Type B pancreatic cell (in vitro differentiated cells): Measurements from ENCODE around the gene GLRB. TPM values are rescaled to one million over a fixed set of nuclear protein-coding genes. Genes with fewer than 3 reads are reported as not detected.
A peak's percentile ranks its signal among the peaks of the same experiment; 100 is the strongest.

Source experiments
- DNase-seq: peaks from one replicate; pipeline ENCODE4 v3.0.0; 2021; ENCODE audit warnings: mixed read lengths; ENCODE audit not compliant: unreplicated experiment; ENCODE audit errors: extremely low spot score
- H3K27ac Mint-ChIP-seq: 2 replicates; pipeline ENCODE4 v1.8.0; 2021; ENCODE audit warnings: mild to moderate bottlenecking, mixed read lengths
- H3K27me3 Mint-ChIP-seq: 2 replicates; pipeline ENCODE4 v1.8.0; 2021; ENCODE audit warnings: mixed read lengths
- H3K36me3 Mint-ChIP-seq: 2 replicates; pipeline ENCODE4 v1.8.0; 2021; ENCODE audit warnings: mixed read lengths
- H3K4me1 Mint-ChIP-seq: one replicate; pipeline ENCODE4 v1.8.0; 2021; ENCODE audit warnings: mixed read lengths; ENCODE audit not compliant: unreplicated experiment
- H3K4me3 Mint-ChIP-seq: 2 replicates; pipeline ENCODE4 v1.8.0; 2021; ENCODE audit warnings: mild to moderate bottlenecking, mixed read lengths
- H3K9me3 Mint-ChIP-seq: 2 replicates; pipeline ENCODE4 v1.8.0; 2021; ENCODE audit warnings: mixed read lengths
- CTCF ChIP-seq: fragments of 200-600 bp; sonication (generic); conservative IDR thresholded peaks from 2 replicates; pipeline ENCODE4 v1.5.0; 2021; ENCODE audit warnings: antibody characterized with exemption, mild to moderate bottlenecking
- total RNA-seq: library from RNA; stranded (reverse); gene quantifications from 2 replicates; pipeline ENCODE4 v1.2.1, GENCODE V29; 2021; ENCODE audit warnings: low replicate concordance

The GLRB gene
- total RNA-seq, 1 donor from 2014 or later, result 5.2 TPM

- Mint-ChIP-seq H3K4me3 (no peak overlapping the region), H3K9me3 (no peaks in the 10 kb centered on the region), H3K4me1 (no peaks in the 10 kb centered on the region), H3K27ac (no peak overlapping the region), H3K27me3 (no peaks in the 10 kb centered on the region), H3K36me3 (no peaks in the 10 kb centered on the region)
- no peak for DNase-seq
- TF ChIP-seq CTCF, result no peak
Measured at GRCh38 chr4:157195374-157195773, 119.4 kb downstream of the GLRB start.

GRCh38 chr4:157196046-157196445 lies 120.1 kb downstream of the GLRB start:
- DNase-seq, result no peak
- no peak for TF ChIP-seq CTCF
- Mint-ChIP-seq H3K27me3 (no peaks in the 10 kb centered on the region), H3K4me3 (no peak overlapping the region), H3K4me1 (no peaks in the 10 kb centered on the region), H3K27ac (no peak overlapping the region), H3K36me3 (no peaks in the 10 kb centered on the region), H3K9me3 (no peaks in the 10 kb centered on the region)

- Mint-ChIP-seq H3K36me3 (no peaks in the 10 kb centered on the region), H3K4me3 (no peak overlapping the region), H3K27ac (no peak overlapping the region), H3K9me3 (no peaks in the 10 kb centered on the region), H3K27me3 (no peaks in the 10 kb centered on the region), H3K4me1 (no peaks in the 10 kb centered on the region)
- TF ChIP-seq CTCF, result peak; percentile 67
- no peak for DNase-seq
Measured at GRCh38 chr4:157204634-157205244, 128.8 kb downstream of the GLRB start.

GRCh38 chr4:157217708-157218107 lies 141.8 kb downstream of the GLRB start:
- no peaks in the 10 kb centered on the region for H3K9me3 Mint-ChIP-seq
- no peak overlapping the region for H3K4me3 Mint-ChIP-seq
- peaks cover 56% of the 10 kb centered on the region for H3K27me3 Mint-ChIP-seq
- peaks cover 9% of the 10 kb centered on the region for H3K4me1 Mint-ChIP-seq
- peak; percentile 83 for TF ChIP-seq CTCF
- no peaks in the 10 kb centered on the region for H3K36me3 Mint-ChIP-seq
- no peak for DNase-seq
- no peak overlapping the region for H3K27ac Mint-ChIP-seq

- H3K4me1 Mint-ChIP-seq, result peaks cover 9% of the 10 kb centered on the region
- DNase-seq, result no peak
- peaks cover 66% of the 10 kb centered on the region for H3K27me3 Mint-ChIP-seq
- H3K36me3 Mint-ChIP-seq, result no peaks in the 10 kb centered on the region
- no peaks in the 10 kb centered on the region for H3K9me3 Mint-ChIP-seq
- TF ChIP-seq CTCF, result no peak
- H3K27ac Mint-ChIP-seq, result no peak overlapping the region
- H3K4me3 Mint-ChIP-seq, result peak overlapping the region; percentile 71
Measured at GRCh38 chr4:157219711-157220370, 143.9 kb downstream of the GLRB start.
